HUES6 (cell line): ENCODE data around the gene RAB11FIP5.
A peak's percentile ranks its signal among the peaks of the same experiment; 100 is the strongest.
"Not testable (repeated sequence)": the region's sequence is repeated elsewhere in the genome, so short reads cannot be mapped to it uniquely, and the experiment has no call there.

ENCODE experiments used
- H3K27ac ChIP-seq: 2 replicates; pipeline ENCODE4 v1.7.0; 2013; ENCODE audit warnings: low read depth, mild to moderate bottlenecking, low read length, inconsistent platforms
- H3K27me3 ChIP-seq: 2 replicates; pipeline ENCODE4 v1.6.1; 2013; ENCODE audit warnings: low read length; ENCODE audit not compliant: control insufficient read depth, insufficient read depth
- H3K36me3 ChIP-seq: 2 replicates; pipeline ENCODE4 v1.6.1; 2013; ENCODE audit warnings: low read length; ENCODE audit not compliant: control insufficient read depth, insufficient read depth
- H3K4me1 ChIP-seq: 2 replicates; pipeline ENCODE4 v1.6.1; 2013; ENCODE audit warnings: low read length; ENCODE audit not compliant: control insufficient read depth, insufficient read depth
- H3K4me3 ChIP-seq: 2 replicates; pipeline ENCODE4 v1.5.1; 2013; ENCODE audit warnings: low read depth, low read length
- H3K9ac ChIP-seq: one replicate; pipeline ENCODE4 v1.6.1; 2013; ENCODE audit warnings: mild to moderate bottlenecking, low read length
- H3K9me3 ChIP-seq: 2 replicates; pipeline ENCODE4 v1.6.1; 2013; ENCODE audit warnings: low read depth, low read length; ENCODE audit not compliant: control insufficient read depth, insufficient read depth

The RAB11FIP5 gene

GRCh38 chr2:73065070-73065469, 47.7 kb downstream of the RAB11FIP5 start:
- H3K9ac ChIP-seq, H3K4me3 ChIP-seq, H3K36me3 ChIP-seq, H3K27me3 ChIP-seq, H3K9me3 ChIP-seq: not testable (repeated sequence)
- H3K4me1 ChIP-seq: peaks cover 37% of the 10 kb centered on the region
- 0 out of 2 replicates have a peak overlapping the region, but pooled peaks have one; percentile 69 for H3K27ac ChIP-seq

GRCh38 chr2:73063909-73064875, 48.6 kb downstream of the RAB11FIP5 start:
- peak overlapping the region; percentile 69 for H3K27ac ChIP-seq
- H3K4me1 ChIP-seq: peaks cover 30% of the 10 kb centered on the region
- peak overlapping the region; percentile 32; the same call in 1 of the 2 replicates for H3K4me3 ChIP-seq
- H3K9me3 ChIP-seq: no peaks in the 10 kb centered on the region
- H3K36me3 ChIP-seq: 0 out of 2 replicates have a peak, but pooled peaks cover 4% of the 10 kb centered on the region
- H3K9ac ChIP-seq: peak overlapping the region; percentile 55
- no peaks in the 10 kb centered on the region for H3K27me3 ChIP-seq

DNA sequence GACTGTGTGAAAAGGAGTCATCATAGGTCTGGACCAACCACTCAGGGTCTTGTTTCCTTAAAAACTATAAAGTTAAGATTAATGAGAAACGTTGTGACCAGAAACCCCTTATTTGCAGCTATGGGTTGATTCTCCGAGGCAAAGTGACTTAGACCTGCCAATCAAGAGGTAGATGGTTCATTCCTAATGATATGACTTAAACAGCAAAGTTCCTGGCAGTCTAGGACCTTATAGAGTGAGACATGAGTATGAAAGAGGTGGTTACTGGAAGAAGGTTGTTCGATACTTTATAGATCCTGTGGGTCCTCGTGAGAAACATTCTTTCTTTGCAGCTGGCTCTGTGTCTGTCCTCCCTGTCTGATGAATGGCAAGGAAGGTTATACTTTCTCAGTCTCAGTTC, 49.3 kb downstream of the RAB11FIP5 start:
- Histone ChIP-seq H3K36me3 (peaks cover 5% of the 10 kb centered on the region), H3K4me1 (peaks cover 24% of the 10 kb centered on the region), H3K4me3 (peak overlapping the region; percentile 32; the same call in 1 of the 2 replicates), H3K27me3 (no peaks in the 10 kb centered on the region), H3K9me3 (no peaks in the 10 kb centered on the region), H3K9ac (peak overlapping the region; percentile 55), H3K27ac (peak overlapping the region; percentile 69)

DNA sequence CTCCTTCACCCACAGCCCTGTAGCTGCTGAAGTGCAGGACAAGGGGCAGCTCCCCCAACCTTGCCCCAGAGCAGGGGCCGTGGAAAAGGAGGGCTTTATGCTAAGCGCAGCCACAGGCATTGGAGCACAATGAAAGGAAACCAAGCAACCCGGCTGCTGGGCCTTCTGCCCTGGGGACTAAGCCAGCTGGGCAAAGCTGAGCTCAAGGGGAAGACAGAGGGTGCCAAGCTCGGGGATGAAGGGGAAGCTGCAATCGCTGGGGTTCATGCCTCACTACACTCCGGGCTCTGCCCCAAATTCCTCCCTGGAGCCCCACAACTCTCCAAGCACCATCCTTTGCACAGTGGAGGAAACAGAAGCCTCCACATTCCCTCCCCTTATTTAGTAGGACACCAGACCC, 53.6 kb downstream of the RAB11FIP5 start:
- peaks cover 28% of the 10 kb centered on the region for H3K36me3 ChIP-seq
- H3K27me3 ChIP-seq: no peaks in the 10 kb centered on the region
- no peak overlapping the region for H3K27ac ChIP-seq
- no peak overlapping the region for H3K9ac ChIP-seq
- H3K9me3 ChIP-seq: peaks cover 16% of the 10 kb centered on the region
- no peak overlapping the region for H3K4me3 ChIP-seq
- peaks cover 14% of the 10 kb centered on the region for H3K4me1 ChIP-seq

- Histone ChIP-seq H3K9ac (no peak overlapping the region), H3K27ac (no peak overlapping the region), H3K4me3 (no peak overlapping the region), H3K27me3 (no peaks in the 10 kb centered on the region), H3K36me3 (peaks cover 25% of the 10 kb centered on the region), H3K4me1 (peaks cover 10% of the 10 kb centered on the region), H3K9me3 (peaks cover 16% of the 10 kb centered on the region)
Observed at GRCh38 chr2:73054980-73055379, 57.8 kb downstream of the RAB11FIP5 start.

DNA sequence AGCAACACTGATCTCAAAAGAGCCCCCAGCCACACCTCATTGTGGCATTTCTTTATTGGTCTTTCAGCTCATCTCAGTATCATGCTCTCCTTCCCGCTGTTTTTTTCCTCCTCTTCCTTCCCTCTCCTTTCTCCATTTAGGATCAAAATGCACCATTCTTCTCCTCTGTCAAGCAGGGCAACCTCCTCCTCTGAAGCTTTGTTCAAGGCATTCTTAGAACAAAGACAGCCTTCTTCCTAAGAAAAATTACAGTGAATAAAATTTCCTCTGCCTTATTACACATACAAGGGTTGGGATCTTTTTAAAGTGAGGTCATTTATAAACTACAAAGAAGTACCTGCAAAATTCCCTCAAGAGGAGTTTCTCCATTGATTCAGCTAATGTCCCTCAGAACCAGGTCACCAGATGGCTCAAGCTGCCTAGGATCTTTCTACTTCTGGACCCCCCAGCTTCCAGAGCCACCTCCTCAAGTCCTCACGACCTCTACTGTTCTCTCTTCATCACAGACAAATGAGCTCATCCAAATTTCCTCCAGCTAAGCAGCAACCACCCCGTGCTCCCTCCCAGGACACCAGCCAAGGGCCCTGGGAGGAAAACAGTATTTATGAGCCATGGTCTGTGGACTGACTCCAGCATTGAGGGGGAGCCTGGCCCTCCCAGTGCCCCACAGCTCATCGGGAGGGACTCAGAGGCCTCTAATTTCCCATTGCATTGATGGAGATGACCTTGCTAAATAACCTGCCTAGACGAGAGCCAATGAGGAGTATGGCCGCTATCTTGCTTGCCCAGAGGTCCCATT, 59.2 kb downstream of the RAB11FIP5 start:
- H3K36me3 ChIP-seq: peaks cover 24% of the 10 kb centered on the region
- peaks cover 15% of the 10 kb centered on the region for H3K4me1 ChIP-seq
- no peak overlapping the region for H3K27ac ChIP-seq
- no peak overlapping the region for H3K9ac ChIP-seq
- no peak overlapping the region for H3K4me3 ChIP-seq
- H3K27me3 ChIP-seq: no peaks in the 10 kb centered on the region
- H3K9me3 ChIP-seq: peaks cover 16% of the 10 kb centered on the region

- no peak overlapping the region for H3K9ac ChIP-seq
Observed at GRCh38 chr2:73050121-73050545, 62.6 kb downstream of the RAB11FIP5 start.

DNA sequence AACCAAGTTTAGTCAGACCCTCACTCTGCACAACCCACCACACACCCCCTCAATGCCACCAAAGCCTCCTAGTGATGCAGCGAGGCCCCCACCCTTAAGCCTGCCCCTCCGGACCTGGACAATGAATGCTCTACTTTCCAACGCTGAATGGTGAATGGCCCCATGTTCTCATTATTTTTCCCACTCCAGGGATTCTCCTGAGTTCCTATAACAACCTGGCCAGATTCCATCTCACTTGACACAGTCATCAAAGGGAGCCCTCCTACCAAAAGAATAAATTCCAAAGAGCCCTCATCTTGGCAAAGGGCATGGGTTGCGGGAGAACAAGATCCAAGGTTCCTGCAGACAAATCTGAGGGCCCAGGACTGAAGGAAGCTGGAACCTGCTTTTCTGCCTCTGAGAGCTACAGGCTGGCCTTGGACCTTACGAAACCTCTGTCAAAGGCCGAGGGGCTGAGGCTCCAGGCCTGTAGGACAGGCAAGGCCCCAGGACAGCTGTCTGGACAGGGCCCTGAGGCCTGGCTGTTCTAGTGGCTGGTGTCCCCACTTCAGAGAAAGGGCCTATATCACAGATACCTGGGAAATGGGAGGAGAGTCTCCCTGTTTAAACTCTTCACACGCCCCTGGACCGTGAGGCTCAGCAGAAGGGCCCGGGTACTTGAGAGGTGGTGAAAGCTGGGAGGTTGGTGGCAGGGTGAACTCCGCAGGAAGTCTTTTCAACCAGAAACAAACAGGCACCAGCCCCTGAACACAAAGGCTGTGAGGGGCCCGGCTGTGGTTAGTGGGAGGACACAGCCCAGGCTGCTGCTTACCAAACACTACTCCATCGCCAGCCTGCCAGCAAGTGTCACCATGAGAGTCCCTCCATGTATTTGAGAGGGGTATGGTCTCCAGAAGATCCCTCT, 68.6 kb downstream of the RAB11FIP5 start:
- Histone ChIP-seq H3K4me3 (no peak overlapping the region), H3K27me3 (no peaks in the 10 kb centered on the region), H3K4me1 (no peaks in the 10 kb centered on the region; the same call in 1 of the 2 replicates), H3K9ac (no peak overlapping the region), H3K36me3 (peaks cover 2% of the 10 kb centered on the region; the same call in 1 of the 2 replicates), H3K9me3 (no peaks in the 10 kb centered on the region), H3K27ac (no peak overlapping the region)

More at GRCh38 chr2:73050121-73050545, 62.6 kb downstream of the RAB11FIP5 start:
- Histone ChIP-seq H3K27ac (0 out of 2 replicates have a peak overlapping the region, but pooled peaks have one; percentile 22), H3K4me3 (no peak overlapping the region), H3K9me3 (no peaks in the 10 kb centered on the region), H3K4me1 (peaks cover 15% of the 10 kb centered on the region), H3K36me3 (no peaks in the 10 kb centered on the region), H3K27me3 (no peaks in the 10 kb centered on the region)

DNA sequence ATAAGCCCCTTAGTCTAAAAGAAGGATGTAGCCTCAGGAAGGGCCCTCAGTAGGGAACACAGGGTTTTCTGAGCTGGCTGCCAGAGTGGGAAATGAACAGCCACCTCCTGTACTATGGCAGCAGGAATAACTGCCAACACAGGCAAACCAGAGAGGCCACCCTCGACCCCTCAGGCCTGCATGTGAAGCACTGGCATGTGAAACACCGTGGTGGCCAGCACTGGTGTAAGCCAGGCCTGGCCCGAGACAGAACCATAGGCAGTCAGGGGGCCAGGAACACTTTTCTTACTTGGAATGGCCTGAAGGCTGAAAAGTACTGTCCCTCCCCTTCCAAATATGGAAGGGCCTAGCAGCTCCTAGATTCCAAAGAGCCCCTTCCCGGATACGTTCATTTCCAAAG, 69.5 kb downstream of the RAB11FIP5 start:
- H3K9me3 ChIP-seq: no peaks in the 10 kb centered on the region
- H3K27me3 ChIP-seq: no peaks in the 10 kb centered on the region
- H3K36me3 ChIP-seq: peaks cover 2% of the 10 kb centered on the region; the same call in 1 of the 2 replicates
- H3K9ac ChIP-seq: no peak overlapping the region
- no peak overlapping the region for H3K27ac ChIP-seq
- no peak overlapping the region for H3K4me3 ChIP-seq
- H3K4me1 ChIP-seq: no peaks in the 10 kb centered on the region; the same call in 1 of the 2 replicates

GRCh38 chr2:73037947-73038585, 74.7 kb downstream of the RAB11FIP5 start:
- no peaks in the 10 kb centered on the region for H3K27me3 ChIP-seq
- H3K9ac ChIP-seq: no peak overlapping the region
- H3K36me3 ChIP-seq: peaks cover 7% of the 10 kb centered on the region
- H3K9me3 ChIP-seq: no peaks in the 10 kb centered on the region
- no peak overlapping the region for H3K27ac ChIP-seq
- peaks cover 13% of the 10 kb centered on the region for H3K4me1 ChIP-seq
- H3K4me3 ChIP-seq: no peak overlapping the region
